GM23338 (cell line): ENCODE data around the gene NCF4. TPM values are rescaled to one million over a fixed set of nuclear protein-coding genes. Genes with fewer than 3 reads are reported as not detected.

Source experiments
- ATAC-seq: fragments of 200-7000 bp; cut with Tn5 transposase; 3 replicates; pipeline ENCODE4 v1.9.1; 2020
- DNase-seq: peaks from one replicate; pipeline ENCODE4 v3.0.0-alpha.2; 2015; ENCODE audit warnings: low spot score
- H2AFZ ChIP-seq: fragments of 200-600 bp; sonication (generic); 2 replicates; pipeline ENCODE4 v1.8.0; 2016; ENCODE audit warnings: antibody characterized with exemption, mild to moderate bottlenecking, moderate library complexity
- H3F3A ChIP-seq: fragments of 200-600 bp; sonication (generic); replicated peaks from 2 replicates; pipeline ENCODE4 v1.8.0; 2017; ENCODE audit warnings: antibody characterized with exemption, mixed run types, low read depth
- H3K27ac ChIP-seq: fragments of 200-600 bp; sonication (generic); 2 replicates; pipeline ENCODE4 v1.6.1; 2016; ENCODE audit warnings: low read depth
- H3K27me3 ChIP-seq: fragments of 200-600 bp; sonication (generic); 2 replicates; pipeline ENCODE4 v1.8.0; 2016; ENCODE audit warnings: mild to moderate bottlenecking, mixed run types, moderate library complexity; ENCODE audit not compliant: insufficient read depth
- H3K36me3 ChIP-seq: fragments of 200-600 bp; sonication (generic); 2 replicates; pipeline ENCODE4 v1.8.0; 2016; ENCODE audit warnings: mild to moderate bottlenecking; ENCODE audit not compliant: insufficient read depth
- H3K4me1 ChIP-seq: fragments of 200-600 bp; sonication (generic); 2 replicates; pipeline ENCODE4 v1.8.0; 2016; ENCODE audit warnings: mild to moderate bottlenecking, moderate library complexity; ENCODE audit not compliant: insufficient read depth
- H3K4me2 ChIP-seq: fragments of 200-600 bp; sonication (generic); 2 replicates; pipeline ENCODE4 v1.7.1; 2017; ENCODE audit warnings: mixed run types
- H3K4me3 ChIP-seq: fragments of 200-600 bp; sonication (generic); 2 replicates; pipeline ENCODE4 v1.6.1; 2016; ENCODE audit warnings: mixed run types
- H3K79me2 ChIP-seq: fragments of 200-600 bp; sonication (generic); replicated peaks from 2 replicates; pipeline ENCODE4 v1.8.0; 2017; ENCODE audit warnings: mild to moderate bottlenecking; ENCODE audit not compliant: insufficient read depth
- H3K9me2 ChIP-seq: fragments of 200-600 bp; sonication (generic); 2 replicates; pipeline ENCODE4 v1.8.0; 2017; ENCODE audit not compliant: insufficient read depth
- H4K20me1 ChIP-seq: fragments of 200-600 bp; sonication (generic); replicated peaks from 2 replicates; pipeline ENCODE4 v1.8.0; 2017; ENCODE audit warnings: mild to moderate bottlenecking; ENCODE audit not compliant: insufficient read depth
- H3K27ac Mint-ChIP-seq: 2 replicates; pipeline ENCODE4 v1.8.0; 2020; ENCODE audit warnings: inconsistent platforms, mild to moderate bottlenecking, moderate library complexity, mixed read lengths
- H3K27me3 Mint-ChIP-seq: 3 replicates; pipeline ENCODE4 v1.8.0; 2022; ENCODE audit warnings: low read depth, mild to moderate bottlenecking, moderate library complexity, mixed read lengths, inconsistent platforms; ENCODE audit not compliant: insufficient read depth, poor library complexity
- H3K36me3 Mint-ChIP-seq: 3 replicates; pipeline ENCODE4 v1.8.0; 2021; ENCODE audit warnings: low read depth, mild to moderate bottlenecking, inconsistent platforms, moderate library complexity, mixed read lengths
- H3K4me1 Mint-ChIP-seq: 3 replicates; pipeline ENCODE4 v1.8.0; 2020; ENCODE audit warnings: mild to moderate bottlenecking, inconsistent platforms, mixed read lengths
- H3K4me3 Mint-ChIP-seq: 3 replicates; pipeline ENCODE4 v1.8.0; 2021; ENCODE audit warnings: moderate library complexity, mild to moderate bottlenecking, inconsistent platforms, mixed read lengths
- H3K9me3 Mint-ChIP-seq: 3 replicates; pipeline ENCODE4 v1.8.0; 2020; ENCODE audit warnings: moderate library complexity, mild to moderate bottlenecking, inconsistent platforms, mixed read lengths
- EZH2phosphoT487 ChIP-seq: fragments of 200-600 bp; sonication (generic); IDR thresholded peaks from one replicate; pipeline ENCODE4 v1.8.1; 2018; ENCODE audit warnings: antibody characterized with exemption; ENCODE audit not compliant: unreplicated experiment
- JUNB ChIP-seq: IDR thresholded peaks from one replicate; pipeline ENCODE4 v1.6.1; 2016; ENCODE audit warnings: antibody characterized with exemption; ENCODE audit not compliant: unreplicated experiment
- NANOG ChIP-seq: IDR thresholded peaks from 2 replicates; pipeline ENCODE4 v1.6.1; 2016; ENCODE audit warnings: antibody characterized with exemption, borderline replicate concordance
- POLR2AphosphoS5 ChIP-seq: IDR thresholded peaks from 2 replicates; pipeline ENCODE4 v1.6.1; 2016; ENCODE audit warnings: antibody characterized with exemption, low read depth
- STAT1 ChIP-seq: IDR thresholded peaks from one replicate; pipeline ENCODE4 v1.6.1; 2016; ENCODE audit warnings: antibody characterized with exemption; ENCODE audit not compliant: unreplicated experiment
- ZNF114 ChIP-seq: fragments of 250-450 bp; sonication (Bioruptor Pico); IDR thresholded peaks from 2 replicates; pipeline ENCODE4 v1.5.0; 2020; ENCODE audit warnings: mild to moderate bottlenecking, moderate library complexity
- ZNF331 ChIP-seq: fragments of 250-450 bp; sonication (Bioruptor Pico); IDR thresholded peaks from 2 replicates; pipeline ENCODE4 v1.5.0; 2020; ENCODE audit warnings: low read depth, mild to moderate bottlenecking, moderate library complexity
- polyA plus RNA-seq: library from polyadenylated mRNA; unstranded; fragments of >200 nt; fragmentation: Nextera tagmentation; extraction: Ambion mirVana; gene quantifications from 2 replicates; pipeline ENCODE4 v1.2.1, GENCODE V29; 2016
- total RNA-seq: library from RNA; depleted of rRNA; stranded (reverse); fragments of >200 nt; shearing (Covaris generic); gene quantifications from 2 replicates; pipeline ENCODE4 v1.2.3, GENCODE V29; 2014
- TF ChIP-seq, protein P1 (sequence below): IDR thresholded peaks from 2 replicates; pipeline ENCODE4 v1.6.1; 2016; ENCODE audit warnings: antibody characterized with exemption
- TF ChIP-seq, protein P2 (sequence below), 2 experiments: fragments of 200-600 bp in 1 of 2; sonication (generic) in 1 of 2; conservative IDR thresholded peaks; 2 replicates each; pipeline versions ENCODE4 v1.5.1 to v1.6.1; 2016 to 2017; ENCODE audit warnings: antibody characterized with exemption in 2 of 2, low read depth in 2 of 2, mild to moderate bottlenecking in 2 of 2, moderate library complexity in 1 of 2
- TF ChIP-seq, protein P3 (sequence below): IDR thresholded peaks from one replicate; pipeline ENCODE4 v1.6.1; 2018; ENCODE audit warnings: antibody characterized with exemption; ENCODE audit not compliant: unreplicated experiment
- TF ChIP-seq, protein P4 (sequence below): fragments of 250-450 bp; sonication (Bioruptor Pico); IDR thresholded peaks from 2 replicates; pipeline ENCODE4 v1.5.0; 2020; ENCODE audit warnings: mild to moderate bottlenecking, moderate library complexity

The NCF4 gene
- total and polyA plus RNA-seq, 2 experiments from 2014 or later = not detected

DNA sequence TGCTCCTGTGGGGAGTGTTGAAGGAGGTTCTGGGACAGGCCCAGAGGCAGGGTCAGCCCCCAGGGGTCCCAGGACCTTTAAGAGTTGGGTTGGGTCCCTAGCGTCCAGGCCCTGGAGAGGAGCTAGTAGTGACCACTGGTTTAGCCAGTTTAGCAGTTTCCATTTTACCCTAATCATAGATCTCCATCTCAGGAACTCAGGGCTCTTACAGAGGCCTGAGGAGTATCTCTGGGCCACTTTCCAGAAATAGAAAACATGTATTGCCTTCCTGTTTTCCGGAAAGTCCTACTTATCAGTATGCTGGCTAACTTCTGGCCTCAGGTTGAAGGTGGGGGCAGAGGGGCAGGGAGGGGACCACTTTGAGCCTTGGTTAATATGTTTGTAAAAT is 13.5 kb downstream of the NCF4 start (continued):
- TF ChIP-seq, protein P1, sequence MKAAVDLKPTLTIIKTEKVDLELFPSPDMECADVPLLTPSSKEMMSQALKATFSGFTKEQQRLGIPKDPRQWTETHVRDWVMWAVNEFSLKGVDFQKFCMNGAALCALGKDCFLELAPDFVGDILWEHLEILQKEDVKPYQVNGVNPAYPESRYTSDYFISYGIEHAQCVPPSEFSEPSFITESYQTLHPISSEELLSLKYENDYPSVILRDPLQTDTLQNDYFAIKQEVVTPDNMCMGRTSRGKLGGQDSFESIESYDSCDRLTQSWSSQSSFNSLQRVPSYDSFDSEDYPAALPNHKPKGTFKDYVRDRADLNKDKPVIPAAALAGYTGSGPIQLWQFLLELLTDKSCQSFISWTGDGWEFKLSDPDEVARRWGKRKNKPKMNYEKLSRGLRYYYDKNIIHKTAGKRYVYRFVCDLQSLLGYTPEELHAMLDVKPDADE = no peak
- TF ChIP-seq POLR2AphosphoS5 = no peak
- TF ChIP-seq, protein P2, sequence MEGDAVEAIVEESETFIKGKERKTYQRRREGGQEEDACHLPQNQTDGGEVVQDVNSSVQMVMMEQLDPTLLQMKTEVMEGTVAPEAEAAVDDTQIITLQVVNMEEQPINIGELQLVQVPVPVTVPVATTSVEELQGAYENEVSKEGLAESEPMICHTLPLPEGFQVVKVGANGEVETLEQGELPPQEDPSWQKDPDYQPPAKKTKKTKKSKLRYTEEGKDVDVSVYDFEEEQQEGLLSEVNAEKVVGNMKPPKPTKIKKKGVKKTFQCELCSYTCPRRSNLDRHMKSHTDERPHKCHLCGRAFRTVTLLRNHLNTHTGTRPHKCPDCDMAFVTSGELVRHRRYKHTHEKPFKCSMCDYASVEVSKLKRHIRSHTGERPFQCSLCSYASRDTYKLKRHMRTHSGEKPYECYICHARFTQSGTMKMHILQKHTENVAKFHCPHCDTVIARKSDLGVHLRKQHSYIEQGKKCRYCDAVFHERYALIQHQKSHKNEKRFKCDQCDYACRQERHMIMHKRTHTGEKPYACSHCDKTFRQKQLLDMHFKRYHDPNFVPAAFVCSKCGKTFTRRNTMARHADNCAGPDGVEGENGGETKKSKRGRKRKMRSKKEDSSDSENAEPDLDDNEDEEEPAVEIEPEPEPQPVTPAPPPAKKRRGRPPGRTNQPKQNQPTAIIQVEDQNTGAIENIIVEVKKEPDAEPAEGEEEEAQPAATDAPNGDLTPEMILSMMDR (conservative IDR thresholded peaks at IDR 0.05; ENCODE audit: low read depth in 2 of 2) = no peak
- TF ChIP-seq EZH2phosphoT487 = no peak
- no peak for TF ChIP-seq JUNB
- TF ChIP-seq, protein P3, sequence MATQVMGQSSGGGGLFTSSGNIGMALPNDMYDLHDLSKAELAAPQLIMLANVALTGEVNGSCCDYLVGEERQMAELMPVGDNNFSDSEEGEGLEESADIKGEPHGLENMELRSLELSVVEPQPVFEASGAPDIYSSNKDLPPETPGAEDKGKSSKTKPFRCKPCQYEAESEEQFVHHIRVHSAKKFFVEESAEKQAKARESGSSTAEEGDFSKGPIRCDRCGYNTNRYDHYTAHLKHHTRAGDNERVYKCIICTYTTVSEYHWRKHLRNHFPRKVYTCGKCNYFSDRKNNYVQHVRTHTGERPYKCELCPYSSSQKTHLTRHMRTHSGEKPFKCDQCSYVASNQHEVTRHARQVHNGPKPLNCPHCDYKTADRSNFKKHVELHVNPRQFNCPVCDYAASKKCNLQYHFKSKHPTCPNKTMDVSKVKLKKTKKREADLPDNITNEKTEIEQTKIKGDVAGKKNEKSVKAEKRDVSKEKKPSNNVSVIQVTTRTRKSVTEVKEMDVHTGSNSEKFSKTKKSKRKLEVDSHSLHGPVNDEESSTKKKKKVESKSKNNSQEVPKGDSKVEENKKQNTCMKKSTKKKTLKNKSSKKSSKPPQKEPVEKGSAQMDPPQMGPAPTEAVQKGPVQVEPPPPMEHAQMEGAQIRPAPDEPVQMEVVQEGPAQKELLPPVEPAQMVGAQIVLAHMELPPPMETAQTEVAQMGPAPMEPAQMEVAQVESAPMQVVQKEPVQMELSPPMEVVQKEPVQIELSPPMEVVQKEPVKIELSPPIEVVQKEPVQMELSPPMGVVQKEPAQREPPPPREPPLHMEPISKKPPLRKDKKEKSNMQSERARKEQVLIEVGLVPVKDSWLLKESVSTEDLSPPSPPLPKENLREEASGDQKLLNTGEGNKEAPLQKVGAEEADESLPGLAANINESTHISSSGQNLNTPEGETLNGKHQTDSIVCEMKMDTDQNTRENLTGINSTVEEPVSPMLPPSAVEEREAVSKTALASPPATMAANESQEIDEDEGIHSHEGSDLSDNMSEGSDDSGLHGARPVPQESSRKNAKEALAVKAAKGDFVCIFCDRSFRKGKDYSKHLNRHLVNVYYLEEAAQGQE = no peak
- no peak for TF ChIP-seq NANOG
- no peak for TF ChIP-seq ZNF331 (CRISPR knock-in tag)

DNA sequence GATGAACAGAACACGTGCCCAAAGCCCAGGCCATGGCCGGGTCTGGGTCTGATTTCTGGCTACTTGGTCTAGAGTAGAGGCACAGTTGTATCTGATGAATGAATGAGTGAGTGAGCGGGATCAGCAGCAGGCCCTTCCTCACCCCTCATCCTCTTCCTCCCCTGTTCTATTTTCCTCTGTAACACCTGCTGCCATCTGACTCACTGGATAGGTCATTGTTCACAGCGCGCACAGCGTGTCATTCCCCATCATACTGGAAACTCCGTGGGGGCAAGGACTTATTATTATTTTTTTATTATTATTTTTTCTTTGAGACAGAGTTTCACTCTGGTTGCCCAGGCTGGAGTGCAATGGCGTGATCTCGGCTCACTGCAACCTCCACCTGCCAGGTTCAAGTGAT is 13.9 kb downstream of the NCF4 start:
- Mint-ChIP-seq H3K27me3 (peaks cover 19% of the 10 kb centered on the region), H3K4me1 (peaks cover 7% of the 10 kb centered on the region; the same call in 2 of the 3 replicates), H3K27ac (no peak overlapping the region), H3K4me3 (no peak overlapping the region), H3K36me3 (no peaks in the 10 kb centered on the region), H3K9me3 (peaks cover 8% of the 10 kb centered on the region; the same call in 2 of the 3 replicates)
- H3K27me3 ChIP-seq = no peaks in the 10 kb centered on the region
- ATAC-seq = no peak
- H2AFZ ChIP-seq = no peak overlapping the region
- TF ChIP-seq ZNF114 (no peak), STAT1 (no peak), JUNB (no peak)
- TF ChIP-seq, protein P4, sequence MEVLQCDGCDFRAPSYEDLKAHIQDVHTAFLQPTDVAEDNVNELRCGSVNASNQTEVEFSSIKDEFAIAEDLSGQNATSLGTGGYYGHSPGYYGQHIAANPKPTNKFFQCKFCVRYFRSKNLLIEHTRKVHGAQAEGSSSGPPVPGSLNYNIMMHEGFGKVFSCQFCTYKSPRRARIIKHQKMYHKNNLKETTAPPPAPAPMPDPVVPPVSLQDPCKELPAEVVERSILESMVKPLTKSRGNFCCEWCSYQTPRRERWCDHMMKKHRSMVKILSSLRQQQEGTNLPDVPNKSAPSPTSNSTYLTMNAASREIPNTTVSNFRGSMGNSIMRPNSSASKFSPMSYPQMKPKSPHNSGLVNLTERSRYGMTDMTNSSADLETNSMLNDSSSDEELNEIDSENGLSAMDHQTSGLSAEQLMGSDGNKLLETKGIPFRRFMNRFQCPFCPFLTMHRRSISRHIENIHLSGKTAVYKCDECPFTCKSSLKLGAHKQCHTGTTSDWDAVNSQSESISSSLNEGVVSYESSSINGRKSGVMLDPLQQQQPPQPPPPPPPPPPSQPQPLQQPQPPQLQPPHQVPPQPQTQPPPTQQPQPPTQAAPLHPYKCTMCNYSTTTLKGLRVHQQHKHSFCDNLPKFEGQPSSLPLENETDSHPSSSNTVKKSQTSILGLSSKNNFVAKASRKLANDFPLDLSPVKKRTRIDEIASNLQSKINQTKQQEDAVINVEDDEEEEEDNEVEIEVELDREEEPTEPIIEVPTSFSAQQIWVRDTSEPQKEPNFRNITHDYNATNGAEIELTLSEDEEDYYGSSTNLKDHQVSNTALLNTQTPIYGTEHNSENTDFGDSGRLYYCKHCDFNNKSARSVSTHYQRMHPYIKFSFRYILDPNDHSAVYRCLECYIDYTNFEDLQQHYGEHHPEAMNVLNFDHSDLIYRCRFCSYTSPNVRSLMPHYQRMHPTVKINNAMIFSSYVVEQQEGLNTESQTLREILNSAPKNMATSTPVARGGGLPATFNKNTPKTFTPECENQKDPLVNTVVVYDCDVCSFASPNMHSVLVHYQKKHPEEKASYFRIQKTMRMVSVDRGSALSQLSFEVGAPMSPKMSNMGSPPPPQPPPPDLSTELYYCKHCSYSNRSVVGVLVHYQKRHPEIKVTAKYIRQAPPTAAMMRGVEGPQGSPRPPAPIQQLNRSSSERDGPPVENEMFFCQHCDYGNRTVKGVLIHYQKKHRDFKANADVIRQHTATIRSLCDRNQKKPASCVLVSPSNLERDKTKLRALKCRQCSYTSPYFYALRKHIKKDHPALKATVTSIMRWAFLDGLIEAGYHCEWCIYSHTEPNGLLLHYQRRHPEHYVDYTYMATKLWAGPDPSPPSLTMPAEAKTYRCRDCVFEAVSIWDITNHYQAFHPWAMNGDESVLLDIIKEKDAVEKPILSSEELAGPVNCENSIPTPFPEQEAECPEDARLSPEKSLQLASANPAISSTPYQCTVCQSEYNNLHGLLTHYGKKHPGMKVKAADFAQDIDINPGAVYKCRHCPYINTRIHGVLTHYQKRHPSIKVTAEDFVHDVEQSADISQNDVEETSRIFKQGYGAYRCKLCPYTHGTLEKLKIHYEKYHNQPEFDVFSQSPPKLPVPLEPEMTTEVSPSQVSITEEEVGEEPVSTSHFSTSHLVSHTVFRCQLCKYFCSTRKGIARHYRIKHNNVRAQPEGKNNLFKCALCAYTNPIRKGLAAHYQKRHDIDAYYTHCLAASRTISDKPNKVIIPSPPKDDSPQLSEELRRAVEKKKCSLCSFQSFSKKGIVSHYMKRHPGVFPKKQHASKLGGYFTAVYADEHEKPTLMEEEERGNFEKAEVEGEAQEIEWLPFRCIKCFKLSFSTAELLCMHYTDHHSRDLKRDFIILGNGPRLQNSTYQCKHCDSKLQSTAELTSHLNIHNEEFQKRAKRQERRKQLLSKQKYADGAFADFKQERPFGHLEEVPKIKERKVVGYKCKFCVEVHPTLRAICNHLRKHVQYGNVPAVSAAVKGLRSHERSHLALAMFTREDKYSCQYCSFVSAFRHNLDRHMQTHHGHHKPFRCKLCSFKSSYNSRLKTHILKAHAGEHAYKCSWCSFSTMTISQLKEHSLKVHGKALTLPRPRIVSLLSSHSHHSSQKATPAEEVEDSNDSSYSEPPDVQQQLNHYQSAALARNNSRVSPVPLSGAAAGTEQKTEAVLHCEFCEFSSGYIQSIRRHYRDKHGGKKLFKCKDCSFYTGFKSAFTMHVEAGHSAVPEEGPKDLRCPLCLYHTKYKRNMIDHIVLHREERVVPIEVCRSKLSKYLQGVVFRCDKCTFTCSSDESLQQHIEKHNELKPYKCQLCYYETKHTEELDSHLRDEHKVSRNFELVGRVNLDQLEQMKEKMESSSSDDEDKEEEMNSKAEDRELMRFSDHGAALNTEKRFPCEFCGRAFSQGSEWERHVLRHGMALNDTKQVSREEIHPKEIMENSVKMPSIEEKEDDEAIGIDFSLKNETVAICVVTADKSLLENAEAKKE (CRISPR knock-in tag) = no peak
- 0 out of 2 replicates have a peak, but pooled peaks cover 3% of the 10 kb centered on the region for H3K9me2 ChIP-seq
- H3K4me3 ChIP-seq = no peak overlapping the region
- H3K4me1 ChIP-seq = no peaks in the 10 kb centered on the region
- no peaks in the 10 kb centered on the region for H4K20me1 ChIP-seq
- DNase-seq = no peak
- H3K4me2 ChIP-seq = no peak overlapping the region
- H3K79me2 ChIP-seq = no peaks in the 10 kb centered on the region
- H3K36me3 ChIP-seq = no peaks in the 10 kb centered on the region
- no peaks in the 10 kb centered on the region for H3F3A ChIP-seq
- H3K27ac ChIP-seq = no peak overlapping the region
